ENCODE data around the gene LARP4B.

LARP4B gene

GRCh38 chr10:923844-924523 lies 7.5 kb downstream of the LARP4B start:
- no peak for DNase-seq

GRCh38 chr10:921471-922414 lies 9.8 kb downstream of the LARP4B start:
- DNase-seq, result no peak

DNA sequence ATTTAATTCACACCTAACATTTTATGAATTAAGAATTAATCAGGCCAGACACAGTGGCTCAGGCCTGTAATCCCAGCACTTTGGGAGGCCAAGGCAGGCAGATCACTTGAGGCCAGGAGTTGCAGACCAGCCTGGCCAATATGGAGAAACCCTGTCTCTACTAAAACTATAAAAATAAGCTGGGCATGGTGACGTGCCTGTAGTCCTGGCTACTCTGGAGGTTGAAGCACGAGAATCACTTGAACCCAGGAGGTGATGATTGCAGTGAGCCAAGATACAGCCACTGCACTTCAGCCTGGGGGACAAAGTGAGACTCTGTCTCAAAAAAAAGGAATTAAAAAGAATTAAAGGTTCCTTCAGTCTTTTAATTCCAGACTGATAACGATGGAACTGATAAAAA lies 11.1 kb downstream of the LARP4B start:
- DNase-seq, result no peak

DNA sequence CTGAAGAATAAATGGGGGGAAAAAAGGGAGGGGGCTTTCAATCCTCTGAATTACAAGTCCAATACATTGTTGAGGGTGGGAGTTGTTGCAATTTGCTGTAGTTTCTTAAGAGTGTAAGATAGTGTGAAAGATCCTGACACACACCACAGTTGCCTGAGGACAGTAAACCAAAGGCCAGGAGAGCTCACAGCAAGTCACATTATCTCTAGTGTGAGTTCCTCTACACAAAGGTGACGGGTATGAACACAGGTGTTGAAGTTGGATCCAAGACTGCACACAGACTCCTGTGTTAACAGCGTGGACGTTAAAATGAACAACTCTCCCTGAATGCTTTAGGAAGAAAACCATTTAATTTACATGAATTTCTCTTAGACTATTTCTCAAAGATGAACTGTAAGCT lies 12.0 kb downstream of the LARP4B start:
- DNase-seq, result no peak

DNA sequence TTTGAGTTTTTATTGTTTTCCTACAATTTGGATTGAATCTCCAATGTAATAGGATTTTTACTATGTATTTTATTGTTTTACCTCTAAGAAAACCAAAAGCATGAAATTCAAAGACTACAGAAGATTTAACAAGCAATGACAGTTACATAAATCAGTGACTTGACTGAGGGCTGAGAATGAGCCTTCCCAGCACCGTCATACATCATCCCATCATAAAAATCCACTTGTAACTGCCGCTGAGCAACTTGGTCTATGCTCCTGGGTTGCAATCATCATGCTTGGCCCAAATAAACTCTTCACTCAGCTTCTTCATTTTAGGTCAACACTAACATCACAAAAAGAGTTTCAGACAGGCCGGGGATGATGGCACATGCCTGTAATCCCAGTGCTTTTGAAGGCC lies 13.5 kb downstream of the LARP4B start:
- DNase-seq, result no peak

- DNase-seq, result no peak
Measured at GRCh38 chr10:917416-917720, 14.1 kb downstream of the LARP4B start.

- no peak for DNase-seq
Measured at GRCh38 chr10:916716-917415, 14.6 kb downstream of the LARP4B start.

DNA sequence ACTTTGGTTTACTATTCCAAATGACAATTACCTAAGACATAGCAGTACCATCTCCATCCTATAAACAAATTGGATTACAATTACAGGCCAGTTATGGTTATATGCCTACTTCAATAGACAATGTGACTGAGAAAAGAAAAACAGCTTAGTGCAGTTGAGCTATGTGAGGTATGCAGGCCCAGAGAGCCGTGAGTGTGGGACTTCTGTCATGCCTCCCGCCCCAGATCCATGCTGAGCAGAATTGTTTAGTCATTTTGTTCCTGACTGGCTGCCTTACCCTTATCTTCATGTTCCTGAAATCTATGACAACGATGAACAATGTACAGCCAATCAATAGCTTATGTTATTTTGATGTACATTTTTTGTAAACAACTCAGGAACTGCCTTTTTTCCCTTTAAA lies 21.7 kb downstream of the LARP4B start:
- no peak for DNase-seq

- DNase-seq, result no peak
Measured at GRCh38 chr10:905972-906371, 25.5 kb downstream of the LARP4B start.

DNA sequence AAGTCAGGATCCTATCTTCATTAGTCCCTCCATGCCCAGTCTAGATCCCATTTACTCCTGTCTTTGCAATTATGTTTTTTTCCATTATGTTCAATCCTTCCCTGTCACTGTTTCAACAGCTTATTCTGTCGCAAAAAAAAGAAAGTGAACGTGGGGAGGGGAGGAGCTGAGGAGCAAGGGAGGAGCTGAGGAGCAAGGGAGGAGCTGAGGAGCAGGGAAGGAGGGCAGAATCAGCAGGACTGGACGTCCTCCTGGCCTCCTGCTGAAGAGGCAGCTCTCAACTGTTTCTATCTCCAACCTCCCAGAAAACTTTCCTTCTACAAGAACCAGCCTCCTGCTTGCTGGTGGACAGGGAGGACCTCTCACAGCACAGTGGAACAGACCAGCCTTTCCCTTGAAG lies 26.0 kb downstream of the LARP4B start:
- no peak for DNase-seq

GRCh38 chr10:904403-904802 lies 27.1 kb downstream of the LARP4B start:
- no peak for DNase-seq

DNA sequence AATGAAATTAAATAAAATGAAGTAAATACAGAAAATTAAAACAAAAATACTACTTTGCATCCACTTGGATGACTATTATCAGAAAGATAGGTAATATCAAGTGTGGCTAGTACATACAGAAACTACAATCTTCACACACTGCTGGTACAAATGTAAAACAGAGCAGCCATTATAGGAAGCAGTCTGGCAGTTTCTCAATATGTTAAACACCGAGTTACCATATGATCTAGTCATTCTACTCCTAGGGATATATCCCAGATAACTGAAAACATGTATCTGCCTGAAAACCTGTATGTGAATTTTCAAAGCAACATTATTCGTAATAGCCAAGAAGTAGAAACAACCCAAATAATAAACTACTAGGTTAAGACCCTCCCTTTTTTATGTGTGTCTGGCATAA lies 33.4 kb downstream of the LARP4B start:
- no peak for DNase-seq

GRCh38 chr10:896982-897381 lies 34.5 kb downstream of the LARP4B start:
- DNase-seq, result no peak

- DNase-seq, result no peak
Measured at GRCh38 chr10:895324-895723, 36.2 kb downstream of the LARP4B start.

- no peak for DNase-seq
Measured at GRCh38 chr10:878895-879294, 52.6 kb downstream of the LARP4B start.

- DNase-seq, result no peak
Measured at GRCh38 chr10:878333-878759, 53.2 kb downstream of the LARP4B start.

GRCh38 chr10:876438-876837 lies 55.1 kb downstream of the LARP4B start:
- DNase-seq, result no peak

DNA sequence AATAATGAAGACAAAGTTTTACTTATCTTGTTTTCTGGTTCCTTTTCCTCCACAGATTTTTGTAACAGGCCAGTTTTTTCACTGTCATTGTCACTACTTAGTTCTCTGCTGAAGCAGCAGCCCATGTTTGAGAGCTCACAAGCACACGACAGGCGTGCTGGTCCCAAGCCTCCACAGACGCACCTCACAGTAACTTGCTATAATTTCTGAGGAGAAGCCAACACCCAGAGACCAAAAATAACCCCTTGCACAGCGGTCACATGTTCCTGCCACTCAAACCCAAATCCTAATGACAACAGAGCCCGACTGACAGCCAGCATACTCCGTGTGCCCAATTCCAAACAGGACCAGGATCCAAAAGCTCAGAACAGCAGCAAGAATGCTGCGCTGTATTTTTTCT lies 58.5 kb downstream of the LARP4B start:
- DNase-seq, result no peak

- no peak for DNase-seq
Measured at GRCh38 chr10:871951-872403, 59.5 kb downstream of the LARP4B start.

DNA sequence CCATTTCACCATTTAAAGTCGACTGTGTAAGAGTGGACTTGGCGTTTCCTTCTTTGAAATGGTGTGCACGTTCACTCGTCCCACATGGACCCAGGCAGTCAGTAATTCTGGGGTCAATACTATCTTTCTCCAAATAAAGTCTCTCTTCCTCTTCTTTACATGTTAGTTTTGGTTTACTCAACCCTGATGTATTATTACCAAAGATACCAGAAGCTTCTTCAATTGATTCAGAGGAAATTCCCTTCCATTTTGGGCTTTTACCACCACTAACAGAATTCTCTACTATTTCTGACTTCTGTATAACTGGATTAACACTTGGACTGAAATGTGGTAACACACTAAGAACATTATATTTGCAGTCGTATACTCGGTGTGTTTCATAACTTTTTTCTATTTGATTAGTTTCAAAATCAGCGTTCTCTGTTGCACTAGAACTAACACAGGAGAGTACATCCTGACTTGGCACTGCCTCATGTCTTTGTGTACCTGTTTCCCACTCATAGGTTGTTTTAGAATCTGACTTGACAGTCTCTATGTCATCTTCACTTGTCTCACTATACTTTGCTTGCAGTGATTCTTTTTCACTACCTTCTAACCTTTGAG lies 60.8 kb downstream of the LARP4B start:
- no peak for DNase-seq

DNA sequence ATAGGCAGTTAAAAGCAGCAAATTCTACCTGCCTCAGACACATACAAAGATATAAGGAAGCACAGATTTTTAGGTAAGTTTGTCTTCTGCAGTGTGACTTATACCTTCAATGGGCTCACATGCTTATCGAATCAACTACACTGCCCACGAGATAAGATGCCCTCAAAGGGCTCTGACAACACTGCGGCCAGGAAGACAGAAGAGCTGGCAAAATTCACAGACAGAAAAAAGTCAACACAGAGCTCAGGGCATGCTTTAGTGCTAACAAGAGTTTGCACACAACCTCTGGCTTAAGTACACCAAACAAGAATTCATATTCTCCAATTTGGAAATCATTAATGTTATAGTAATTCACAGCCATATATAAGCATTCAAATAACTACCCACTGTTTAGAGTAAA lies 62.3 kb downstream of the LARP4B start:
- no peak for DNase-seq

GRCh38 chr10:867807-868206 lies 63.7 kb downstream of the LARP4B start:
- DNase-seq, result no peak

- DNase-seq, result no peak
Measured at GRCh38 chr10:866577-866941, 64.9 kb downstream of the LARP4B start.
